Raji (cell line): ENCODE data around the gene BTG4.

ENCODE experiments used
- POLR2A ChIP-seq: IDR thresholded peaks from 2 replicates; pipeline ENCODE4 v1.6.1; 2011; ENCODE audit warnings: low read depth, low read length, control low read depth; ENCODE audit not compliant: insufficient read depth

Gene BTG4

DNA sequence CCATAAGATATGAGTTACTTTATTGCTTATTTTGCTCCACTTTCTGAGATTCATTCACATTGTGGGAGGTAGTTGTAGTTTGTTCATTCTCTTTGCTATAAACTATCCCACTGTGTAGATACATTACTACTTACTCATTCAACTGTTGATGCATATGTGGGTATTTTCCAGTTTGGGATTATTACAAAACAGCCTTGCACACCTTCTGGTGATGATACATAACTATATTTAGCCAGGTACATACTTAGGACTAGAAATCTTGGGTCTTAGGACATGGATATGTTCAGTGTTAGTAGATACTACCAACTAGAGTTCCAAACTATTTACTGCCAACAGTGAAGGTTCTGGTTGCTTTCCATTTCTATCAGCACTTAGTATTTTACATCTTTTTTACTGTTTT lies 37.8 kb downstream of the BTG4 start:
- no peak for TF ChIP-seq POLR2A

DNA sequence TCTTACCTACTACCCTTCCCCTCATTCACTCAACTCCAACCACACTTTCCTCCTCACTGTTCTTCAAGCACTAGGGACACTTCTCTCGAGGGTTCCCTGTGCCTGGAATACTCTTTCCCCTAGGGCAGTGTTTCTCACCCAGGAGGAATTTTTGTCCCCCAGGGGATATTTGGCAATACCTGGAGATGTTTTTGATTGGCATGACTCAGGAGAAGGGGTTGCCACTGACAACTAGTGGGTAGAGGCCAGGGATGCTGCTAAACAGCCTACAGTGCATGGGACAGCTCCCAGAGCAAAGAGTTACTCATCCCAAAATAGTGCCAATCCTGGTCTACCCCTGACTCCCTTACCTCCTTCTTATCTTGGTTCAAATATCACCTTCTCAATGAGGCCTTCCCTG lies 40.0 kb downstream of the BTG4 start:
- no peak for TF ChIP-seq POLR2A

DNA sequence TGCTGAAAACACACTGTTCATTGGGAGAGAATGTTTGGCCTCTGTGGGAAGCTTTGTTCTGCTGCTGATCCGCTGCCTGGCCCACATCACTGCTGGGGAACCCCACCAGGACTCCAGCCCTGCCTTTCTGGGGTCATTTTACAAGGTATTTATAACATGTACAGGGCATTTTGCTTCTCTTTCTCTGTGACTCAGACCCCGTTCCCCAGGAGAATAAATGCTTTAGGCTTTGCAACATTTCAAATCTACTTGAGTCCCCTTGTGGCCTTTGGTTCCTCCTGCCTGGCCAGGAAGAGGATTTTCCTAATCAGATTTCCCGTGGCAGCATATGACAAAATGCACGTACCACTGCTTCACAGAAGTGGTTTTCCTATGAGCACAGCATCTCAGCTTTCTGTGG lies 43.0 kb downstream of the BTG4 start:
- no peak for TF ChIP-seq POLR2A

DNA sequence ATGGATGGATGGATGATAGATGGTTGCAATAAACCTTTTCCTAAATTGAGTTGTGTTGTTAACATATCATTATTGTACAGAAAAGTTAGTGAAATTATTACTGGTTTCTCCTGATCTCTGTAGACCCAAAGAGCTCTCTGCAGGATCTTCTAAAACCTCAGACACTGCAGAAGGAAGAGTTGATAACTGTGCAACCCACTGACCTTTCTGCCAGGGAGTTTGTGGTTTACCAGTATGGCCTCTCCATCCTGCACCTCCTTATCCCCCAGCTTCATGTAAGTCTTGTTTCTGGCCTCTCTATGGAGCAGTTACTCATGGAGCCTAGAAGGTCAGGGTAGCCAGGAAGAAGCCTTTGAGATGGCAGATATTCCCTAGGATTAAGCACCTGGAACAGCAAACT lies 45.6 kb downstream of the BTG4 start:
- no peak for TF ChIP-seq POLR2A

DNA sequence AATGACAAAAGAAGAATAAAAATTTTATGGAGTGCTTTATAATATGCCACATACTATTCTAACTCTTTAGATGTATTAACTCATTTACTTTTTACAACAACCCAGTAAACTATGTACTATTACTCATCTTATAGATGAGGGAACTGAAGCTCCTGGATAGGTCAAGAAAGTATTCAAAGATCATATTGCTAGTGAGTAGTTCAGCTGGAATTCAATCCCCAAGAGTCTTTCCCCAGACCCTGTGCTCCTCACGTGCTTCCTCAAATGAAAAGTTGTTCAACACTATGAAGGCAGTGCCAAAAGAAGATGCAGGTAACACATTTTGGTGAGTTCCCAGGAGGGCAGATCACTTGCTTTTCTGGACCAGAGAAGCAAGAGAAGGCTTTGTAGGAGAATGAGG lies 46.8 kb downstream of the BTG4 start:
- TF ChIP-seq POLR2A: no peak

DNA sequence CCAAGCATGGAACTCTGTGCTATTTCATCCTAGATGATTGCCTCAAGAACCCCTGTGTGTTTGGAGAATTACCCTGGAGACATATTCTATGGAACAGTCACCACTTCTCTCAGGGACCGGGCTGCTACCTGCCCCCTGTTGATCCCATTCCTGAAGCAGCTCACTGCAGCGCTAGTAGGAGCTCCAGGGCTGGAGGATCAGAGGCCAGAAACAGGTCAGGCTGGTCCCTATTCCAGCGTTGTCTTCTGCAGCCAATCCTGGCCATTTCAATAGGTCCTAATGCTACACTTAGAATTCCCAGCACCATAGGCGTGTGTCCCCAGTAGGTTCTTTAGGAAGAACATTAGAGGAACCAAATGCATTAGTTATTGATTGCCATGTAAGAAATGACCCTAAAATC lies 48.9 kb downstream of the BTG4 start:
- no peak for TF ChIP-seq POLR2A

DNA sequence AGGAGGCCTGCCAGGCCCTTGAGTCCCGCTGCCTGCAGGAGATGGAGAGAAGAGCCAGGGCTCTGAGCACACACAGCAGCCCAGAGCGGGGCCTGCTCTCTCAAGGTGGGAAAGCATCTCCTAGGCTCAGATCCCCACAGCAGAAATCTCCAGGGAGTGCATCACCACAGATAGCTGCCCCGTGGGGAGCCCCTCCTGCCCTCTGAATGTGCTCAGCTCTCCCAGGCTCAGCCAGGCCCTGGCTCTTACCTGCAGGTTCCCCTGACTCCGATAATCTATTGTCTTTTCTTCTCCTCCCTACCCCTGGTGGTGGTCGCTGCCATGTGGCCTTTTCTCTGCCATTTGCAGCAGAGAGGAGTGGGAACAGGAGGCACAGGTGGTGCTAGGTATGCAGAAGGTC lies 49.9 kb downstream of the BTG4 start:
- TF ChIP-seq POLR2A: no peak

DNA sequence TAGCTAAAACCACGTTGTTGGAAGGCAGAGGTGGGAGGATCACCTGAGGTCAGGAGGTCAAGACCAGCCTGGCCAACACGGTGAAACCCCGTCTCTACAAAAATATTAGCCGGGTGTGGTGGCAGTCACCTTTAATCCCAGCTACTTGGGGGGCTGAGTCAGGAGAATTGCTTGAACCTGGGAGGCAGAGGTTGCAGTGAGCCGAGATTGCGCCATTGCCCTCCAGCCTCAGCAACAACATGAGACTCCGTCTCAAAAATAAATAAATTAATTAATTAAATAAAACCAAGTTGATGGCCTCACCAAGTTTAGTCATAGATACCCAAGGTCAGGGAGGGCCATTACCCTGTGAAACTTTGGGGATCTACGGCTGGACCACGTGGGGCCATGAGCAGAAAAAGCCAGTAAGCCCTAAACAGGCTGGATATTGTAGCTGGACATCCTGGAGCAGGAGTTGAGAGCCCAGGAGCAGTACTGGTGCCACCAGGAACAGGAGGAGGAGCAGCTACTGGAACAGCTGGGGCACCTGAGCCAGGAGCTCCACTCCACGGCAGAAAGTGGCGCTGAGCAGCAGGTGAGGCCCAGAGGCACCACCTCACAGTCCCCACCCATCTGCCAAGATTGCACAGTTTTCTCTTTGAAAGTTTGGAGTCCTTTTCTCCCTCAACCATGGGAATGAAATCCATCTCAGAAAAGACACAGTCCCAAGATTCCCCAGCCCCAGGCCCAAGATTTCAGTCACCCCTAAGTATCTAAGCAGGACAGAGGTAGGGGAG lies 50.5 kb downstream of the BTG4 start:
- no peak for TF ChIP-seq POLR2A

DNA sequence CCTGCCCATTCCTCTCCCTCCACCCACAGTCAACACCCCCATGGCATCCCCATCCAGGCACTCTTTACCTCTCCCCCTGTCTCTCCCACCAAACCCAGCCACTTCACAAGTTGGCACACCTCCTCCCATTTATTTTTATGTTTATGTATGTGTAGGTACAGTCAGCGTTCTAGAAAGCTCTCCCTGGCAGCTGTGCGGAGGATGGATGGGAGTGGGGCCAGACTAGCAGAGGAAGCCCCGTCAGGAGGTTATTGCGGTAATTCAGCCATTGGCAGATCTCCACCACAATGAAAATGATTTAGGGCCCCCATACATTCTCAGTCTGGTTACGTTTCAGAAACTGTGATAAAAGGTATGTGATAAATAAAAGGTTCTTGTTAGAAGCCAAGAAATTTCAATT lies 51.3 kb downstream of the BTG4 start:
- TF ChIP-seq POLR2A: no peak

DNA sequence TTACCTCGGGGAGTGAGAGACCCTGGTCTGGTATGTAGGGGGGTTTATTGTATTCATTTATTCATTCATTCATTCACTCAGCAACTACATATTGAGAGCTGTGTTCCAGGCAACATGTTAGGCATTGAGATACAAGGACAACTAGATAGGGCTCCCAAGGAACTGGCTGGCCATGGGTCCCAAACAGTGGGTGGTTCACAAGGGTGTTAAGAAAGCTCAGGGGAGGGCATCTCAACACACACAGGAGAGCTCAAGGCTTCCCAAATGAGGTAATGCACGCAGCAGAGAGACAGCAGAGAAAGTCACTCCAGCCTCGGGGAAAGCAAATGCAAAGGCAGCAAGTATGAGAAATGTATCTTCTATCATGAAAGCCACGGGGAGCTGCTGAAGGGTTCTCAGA lies 51.8 kb downstream of the BTG4 start:
- TF ChIP-seq POLR2A: no peak

DNA sequence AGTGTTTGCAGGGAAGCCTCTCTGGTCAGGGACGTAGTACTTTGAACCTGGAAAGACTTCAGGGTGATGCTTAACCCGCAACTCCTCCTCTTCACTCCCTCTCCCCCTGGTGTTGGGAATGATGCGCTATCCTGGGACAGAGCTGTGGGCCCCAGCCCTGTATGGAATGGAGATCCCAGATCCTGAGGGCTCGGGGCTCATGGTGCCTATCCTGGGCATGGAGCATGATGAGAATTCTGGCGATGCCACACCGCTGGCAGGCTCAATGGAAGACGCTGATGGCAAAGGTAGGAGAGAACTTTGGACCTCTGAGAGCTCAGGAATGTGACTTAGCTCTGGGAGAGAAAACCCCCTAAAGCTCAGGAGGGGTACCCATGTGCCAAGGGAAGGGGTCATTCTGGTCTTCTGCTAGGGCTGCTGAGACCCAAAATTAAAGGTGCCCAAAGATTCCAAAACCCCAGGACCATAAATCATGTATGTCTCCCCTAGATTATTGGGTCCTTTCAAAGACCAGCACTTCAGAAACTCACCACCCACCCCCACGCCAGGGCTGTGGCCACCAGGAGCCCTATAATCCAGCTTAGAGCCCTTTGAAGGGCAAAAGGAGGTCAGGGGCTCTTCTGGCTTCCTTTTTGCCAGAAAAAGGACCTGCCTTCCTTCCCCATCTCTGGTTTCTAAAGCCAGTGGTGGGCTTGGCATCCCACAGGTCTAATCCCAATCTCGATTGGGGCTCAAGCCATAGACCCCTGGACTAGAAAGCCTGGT lies 52.5 kb downstream of the BTG4 start:
- no peak for TF ChIP-seq POLR2A

DNA sequence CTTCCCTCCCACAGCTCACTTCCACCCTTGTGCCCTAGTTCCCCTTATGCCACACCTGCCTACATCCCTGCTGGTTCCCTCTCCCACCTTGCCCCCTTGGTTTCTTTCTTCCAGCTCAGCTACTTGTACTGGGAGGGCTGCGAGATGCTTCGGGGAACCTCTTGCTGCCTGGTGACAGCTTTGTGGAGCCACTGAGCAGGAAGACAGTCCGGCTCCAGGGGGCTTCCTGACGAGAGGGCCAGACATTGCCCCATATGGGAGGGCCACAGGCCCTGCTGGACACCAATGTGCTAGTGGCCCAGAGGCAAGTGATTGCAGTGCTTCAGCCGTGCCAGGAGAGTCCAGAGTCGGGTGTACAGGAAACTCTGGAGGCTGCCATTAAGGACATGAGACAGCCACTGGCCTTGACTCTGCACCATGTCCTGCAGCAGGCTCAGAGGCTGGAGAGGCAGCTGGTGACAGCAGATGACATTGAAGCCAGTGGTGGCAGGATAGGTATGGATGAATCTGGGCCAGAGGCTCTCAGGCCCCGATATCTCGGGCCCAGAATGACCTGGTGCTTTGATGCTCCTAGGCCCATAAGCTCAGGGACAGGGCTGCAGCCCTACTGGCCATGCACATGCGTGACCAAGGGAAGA lies 54.3 kb downstream of the BTG4 start:
- TF ChIP-seq POLR2A: no peak

DNA sequence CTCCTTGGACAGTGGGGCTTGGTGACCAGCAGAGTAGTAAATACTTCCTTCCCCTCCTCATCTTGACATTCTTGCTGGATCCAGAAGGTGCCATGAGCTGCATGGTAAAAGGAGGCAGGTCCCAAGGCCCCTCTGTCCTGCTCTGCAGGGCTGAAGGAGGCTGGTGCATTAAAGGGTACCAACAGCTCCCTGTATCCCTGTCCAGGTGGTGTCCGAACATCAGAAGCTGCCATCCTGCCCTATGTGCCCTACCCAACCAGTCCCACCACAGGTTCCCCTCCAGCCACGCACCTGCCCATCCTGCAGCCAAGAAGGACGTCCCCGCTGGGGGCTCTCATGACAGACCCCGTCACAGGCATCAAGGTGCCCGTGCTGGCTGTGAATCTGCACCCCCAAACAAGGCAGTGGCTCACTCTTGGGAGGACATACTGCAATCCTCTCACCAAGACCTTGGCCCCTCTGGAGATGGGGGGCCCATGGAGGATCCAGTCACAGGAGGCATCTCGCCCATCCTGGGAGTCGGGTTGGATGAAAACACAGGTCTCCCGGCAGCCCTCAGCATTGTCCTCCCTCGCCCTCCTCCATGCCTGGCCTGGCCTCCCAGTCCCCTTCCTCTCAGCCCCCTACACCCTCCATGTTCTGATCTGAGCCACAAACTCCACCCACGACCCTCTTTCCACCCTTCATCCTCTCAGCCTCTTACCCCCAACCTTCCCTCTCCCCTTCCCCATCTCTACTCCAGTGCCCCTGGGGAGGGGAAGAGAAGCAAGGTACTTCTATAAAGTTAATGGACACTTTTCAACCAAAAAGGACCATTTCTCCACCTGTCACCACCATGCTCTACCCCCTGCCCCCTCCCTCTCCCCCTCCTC lies 55.1 kb downstream of the BTG4 start:
- TF ChIP-seq POLR2A: no peak

DNA sequence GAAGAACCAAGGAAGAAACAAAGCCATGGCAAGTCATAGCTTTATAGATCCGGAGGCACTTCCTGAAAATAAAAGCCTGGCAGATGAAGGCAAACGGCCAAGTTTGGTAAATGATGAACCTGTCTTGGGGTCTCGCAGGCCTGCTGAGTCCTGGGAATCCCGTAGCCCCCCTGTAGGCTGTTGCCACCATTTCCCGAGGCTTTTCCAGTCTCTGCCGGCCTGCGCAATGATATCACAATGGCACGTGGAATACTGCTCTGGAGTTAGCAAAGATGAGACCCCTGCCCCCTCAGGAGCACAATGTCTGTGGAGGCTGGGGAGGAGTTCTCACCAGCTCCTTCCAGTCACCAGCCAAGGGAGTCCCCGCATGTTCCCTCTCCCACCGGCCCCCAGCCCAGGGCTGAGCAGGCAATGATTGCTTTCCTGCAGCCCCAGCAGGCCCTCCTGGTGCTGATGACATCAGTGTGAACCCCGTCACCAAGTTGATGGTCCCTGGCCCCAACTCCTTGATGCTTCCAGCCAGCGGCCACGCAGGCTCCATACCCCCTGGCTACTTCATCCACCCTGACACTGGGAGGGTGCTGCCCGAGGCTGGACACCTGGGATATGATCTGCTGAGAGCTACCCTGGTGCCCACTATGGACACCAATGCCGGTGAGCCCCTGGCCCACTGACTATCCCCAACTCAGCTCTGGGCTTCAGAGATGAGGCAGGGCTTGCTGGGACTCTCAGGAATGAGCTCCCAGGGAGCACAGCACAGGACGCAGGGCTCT lies 55.9 kb downstream of the BTG4 start:
- TF ChIP-seq POLR2A: no peak
